GM21526 (cell line): ENCODE results near the gene INPPL1.
"Not testable (repeated sequence)": the region's sequence is repeated elsewhere in the genome, so short reads cannot be mapped to it uniquely, and the experiment has no call there.

Experiments used
- ATAC-seq: cut with Tn5 transposase; IDR thresholded peaks from one replicate; pipeline ENCODE4 v1.9.1; 2021; ENCODE audit warnings: moderate library complexity; ENCODE audit not compliant: unreplicated experiment, low FRiP score

INPPL1 gene

GRCh38 chr11:72224564-72225410 is at the start of gene INPPL1:
Gene INPPL1, plus strand, starts transcription at chr11:72224767. Its CDS starts 218 bp downstream, at chr11:72224985.
- ATAC-seq = no peak

- no peak for ATAC-seq
Observed at GRCh38 chr11:72177656-72178055, 46.9 kb upstream of the INPPL1 start.

GRCh38 chr11:72179049-72179803 is 45.3 kb upstream of the INPPL1 start:
- no peak for ATAC-seq

GRCh38 chr11:72179804-72180396 is 44.7 kb upstream of the INPPL1 start:
- ATAC-seq = no peak

GRCh38 chr11:72180892-72181552 is 43.5 kb upstream of the INPPL1 start:
- ATAC-seq = not testable (repeated sequence)

- not testable (repeated sequence) for ATAC-seq
Observed at GRCh38 chr11:72181553-72181958, 43.0 kb upstream of the INPPL1 start.

GRCh38 chr11:72188267-72188666 is 36.3 kb upstream of the INPPL1 start:
- ATAC-seq = no peak

- no peak for ATAC-seq
Observed at GRCh38 chr11:72189455-72190250, 34.9 kb upstream of the INPPL1 start.

GRCh38 chr11:72190631-72191071 is 33.9 kb upstream of the INPPL1 start:
- no peak for ATAC-seq

- ATAC-seq = no peak
Observed at GRCh38 chr11:72191961-72192381, 32.6 kb upstream of the INPPL1 start, which contains the start of gene FOLR1. Gene FOLR1, plus strand, starts transcription at chr11:72192140. Its CDS starts 34 bp downstream, at chr11:72192174.

GRCh38 chr11:72195518-72196270 is 28.9 kb upstream of the INPPL1 start:
- no peak for ATAC-seq

GRCh38 chr11:72201445-72201844 is 23.1 kb upstream of the INPPL1 start:
- not testable (repeated sequence) for ATAC-seq

- no peak for ATAC-seq
Observed at GRCh38 chr11:72202571-72202970, 22.0 kb upstream of the INPPL1 start.

- ATAC-seq = no peak
Observed at GRCh38 chr11:72203163-72203562, 21.4 kb upstream of the INPPL1 start.

- no peak for ATAC-seq
Observed at GRCh38 chr11:72204886-72205285, 19.7 kb upstream of the INPPL1 start.

- ATAC-seq = not testable (repeated sequence)
Observed at GRCh38 chr11:72206794-72207193, 17.8 kb upstream of the INPPL1 start.

GRCh38 chr11:72208281-72208680 is 16.3 kb upstream of the INPPL1 start:
- ATAC-seq = no peak

GRCh38 chr11:72209101-72209500 is 15.5 kb upstream of the INPPL1 start:
- ATAC-seq = no peak

- ATAC-seq = no peak
Observed at GRCh38 chr11:72216638-72217037, 7.9 kb upstream of the INPPL1 start, which contains the start of gene FOLR2. Gene FOLR2, plus strand, starts transcription at chr11:72216794. Its CDS starts 1,791 bp downstream, at chr11:72218585.
